ENCODE measurements around the gene ARHGAP6.

ARHGAP6 gene

DNA sequence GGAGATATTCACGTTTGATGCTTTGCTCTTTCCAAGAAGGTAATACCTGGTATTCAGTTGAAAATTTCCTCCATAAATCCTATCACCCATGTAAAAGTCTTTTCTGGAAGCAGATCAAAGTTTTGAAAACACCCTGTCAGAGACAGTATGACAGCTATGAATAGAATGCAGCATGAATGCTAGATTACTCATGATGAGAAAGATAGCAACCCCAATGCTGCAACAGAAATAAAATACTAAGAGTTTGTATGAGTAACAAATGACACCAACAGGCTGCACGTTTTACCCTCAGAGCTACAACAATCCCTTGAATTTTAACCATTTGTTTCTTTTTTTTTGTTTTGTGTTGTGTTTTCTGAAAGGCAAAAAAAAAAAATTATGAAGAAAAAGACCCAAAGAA, 108.6 kb downstream of the ARHGAP6 start:
- Histone ChIP-seq H3K4me3 (no peak overlapping the region), H3K27ac (no peak overlapping the region)
- no peak for DNase-seq (ENCODE audit: low spot score)
- TF ChIP-seq, protein P1, sequence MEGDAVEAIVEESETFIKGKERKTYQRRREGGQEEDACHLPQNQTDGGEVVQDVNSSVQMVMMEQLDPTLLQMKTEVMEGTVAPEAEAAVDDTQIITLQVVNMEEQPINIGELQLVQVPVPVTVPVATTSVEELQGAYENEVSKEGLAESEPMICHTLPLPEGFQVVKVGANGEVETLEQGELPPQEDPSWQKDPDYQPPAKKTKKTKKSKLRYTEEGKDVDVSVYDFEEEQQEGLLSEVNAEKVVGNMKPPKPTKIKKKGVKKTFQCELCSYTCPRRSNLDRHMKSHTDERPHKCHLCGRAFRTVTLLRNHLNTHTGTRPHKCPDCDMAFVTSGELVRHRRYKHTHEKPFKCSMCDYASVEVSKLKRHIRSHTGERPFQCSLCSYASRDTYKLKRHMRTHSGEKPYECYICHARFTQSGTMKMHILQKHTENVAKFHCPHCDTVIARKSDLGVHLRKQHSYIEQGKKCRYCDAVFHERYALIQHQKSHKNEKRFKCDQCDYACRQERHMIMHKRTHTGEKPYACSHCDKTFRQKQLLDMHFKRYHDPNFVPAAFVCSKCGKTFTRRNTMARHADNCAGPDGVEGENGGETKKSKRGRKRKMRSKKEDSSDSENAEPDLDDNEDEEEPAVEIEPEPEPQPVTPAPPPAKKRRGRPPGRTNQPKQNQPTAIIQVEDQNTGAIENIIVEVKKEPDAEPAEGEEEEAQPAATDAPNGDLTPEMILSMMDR (IDR thresholded peaks at IDR 0.05), result no peak

DNA sequence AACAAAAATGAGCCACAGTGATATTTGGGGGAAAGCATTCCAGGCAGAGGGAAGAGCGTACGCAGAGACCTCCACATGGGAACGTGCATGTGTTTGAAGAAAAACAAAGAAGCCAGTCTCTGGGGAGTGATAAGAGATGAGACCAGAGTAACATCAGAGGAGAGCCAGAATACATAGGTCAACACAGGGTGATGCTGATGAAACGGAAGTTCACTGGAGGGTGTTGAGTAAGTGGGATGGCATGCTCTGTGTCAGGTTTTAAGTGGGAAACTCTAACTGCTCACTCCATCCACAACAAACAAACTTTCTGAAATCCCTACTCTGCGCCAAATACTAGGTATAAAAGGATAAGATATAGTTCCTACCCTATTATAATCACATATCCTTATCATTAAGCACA, 110.0 kb downstream of the ARHGAP6 start:
- H3K27ac ChIP-seq, result no peak overlapping the region
- TF ChIP-seq, protein P1 (IDR thresholded peaks at IDR 0.05), result no peak
- DNase-seq (ENCODE audit: low spot score), result no peak

DNA sequence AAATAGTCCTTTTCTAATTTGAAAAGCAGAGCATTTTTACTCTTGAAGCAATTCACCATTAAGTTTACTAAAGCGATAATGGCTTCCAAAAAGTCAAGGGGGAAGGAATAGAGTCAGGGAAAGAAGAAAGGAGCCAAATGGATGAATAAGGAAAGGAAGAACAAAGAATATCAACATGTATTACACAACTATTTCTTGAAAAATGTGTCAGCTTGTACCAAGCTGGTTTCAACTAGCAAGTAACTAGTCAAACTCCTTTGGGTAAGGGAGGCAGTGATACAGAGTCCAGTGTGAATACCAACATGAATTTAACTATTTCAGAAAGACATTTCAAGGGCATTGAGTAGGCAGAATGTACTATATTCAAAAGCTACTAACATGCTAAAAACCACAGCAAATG, 112.1 kb downstream of the ARHGAP6 start:
- no peak overlapping the region for H3K27ac ChIP-seq
- no peak for DNase-seq (ENCODE audit: low spot score)
- TF ChIP-seq, protein P1 (IDR thresholded peaks at IDR 0.05), result no peak
- H3K4me3 ChIP-seq, result no peak overlapping the region

More for the DNA sequence above, 110.0 kb downstream of the ARHGAP6 start:
- no peak overlapping the region for H3K4me3 ChIP-seq

DNA sequence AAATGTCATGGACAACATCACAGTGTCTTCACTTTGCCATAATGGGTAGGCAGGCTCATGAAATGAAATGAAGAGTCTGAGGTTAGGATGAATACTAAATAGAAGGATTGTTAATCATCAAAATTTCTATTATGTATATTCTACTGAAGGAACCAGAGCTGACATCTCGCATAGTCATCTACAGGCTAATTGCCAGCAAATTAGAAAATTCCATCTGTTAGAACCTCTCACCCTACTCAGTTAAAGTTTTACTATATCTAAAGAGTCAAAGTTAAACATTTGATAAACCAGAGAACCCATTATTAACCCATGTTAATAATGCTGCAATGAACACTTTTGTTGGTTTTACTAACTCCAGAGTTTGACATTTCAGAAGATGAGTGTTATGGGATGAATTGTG, 114.6 kb downstream of the ARHGAP6 start:
- Histone ChIP-seq H3K27ac (no peak overlapping the region), H3K4me3 (no peak overlapping the region)
- TF ChIP-seq, protein P1 (IDR thresholded peaks at IDR 0.05), result no peak
- no peak for DNase-seq (ENCODE audit: low spot score)

DNA sequence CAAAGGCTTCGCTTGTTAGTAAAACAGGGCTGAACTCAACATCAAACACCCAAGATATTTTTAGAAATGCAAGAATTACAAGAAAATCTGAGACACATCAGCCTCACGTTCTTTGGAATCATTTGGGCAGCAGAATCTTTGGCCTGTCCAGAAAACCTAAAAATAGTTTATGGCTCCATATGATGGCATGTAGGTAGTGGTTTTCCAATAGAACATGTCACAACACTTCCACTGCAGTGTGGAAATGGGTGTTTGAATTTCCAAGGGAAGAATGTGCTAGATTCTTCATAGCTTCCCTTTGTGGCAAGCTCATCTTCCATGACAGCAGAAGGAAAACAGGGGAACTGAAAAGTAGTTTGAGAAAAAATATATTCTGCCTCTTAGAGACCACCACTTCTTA, 118.8 kb downstream of the ARHGAP6 start:
- no peak for DNase-seq (ENCODE audit: low spot score)
- TF ChIP-seq, protein P1 (IDR thresholded peaks at IDR 0.05), result no peak
- Histone ChIP-seq H3K27ac (no peak overlapping the region), H3K4me3 (no peak overlapping the region)

DNA sequence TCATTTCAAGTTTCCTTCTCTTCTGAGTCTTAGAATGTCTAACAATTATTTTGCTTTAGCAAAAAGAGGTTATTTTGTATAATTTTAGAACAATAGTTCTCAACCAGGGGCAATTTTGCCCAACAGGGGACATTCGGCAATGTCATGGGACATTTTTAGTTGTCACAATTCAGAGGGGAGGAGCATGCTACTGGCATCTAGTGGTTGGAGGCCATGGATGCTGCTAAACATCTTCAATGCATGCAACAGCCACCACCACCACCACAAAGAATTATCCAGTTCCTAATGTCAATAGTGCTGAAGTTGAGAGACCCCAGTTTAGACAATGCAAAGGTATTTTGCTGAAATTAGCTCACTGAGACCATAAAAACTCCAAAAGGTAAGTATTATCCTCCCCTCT, 122.5 kb downstream of the ARHGAP6 start:
- no peak for DNase-seq (ENCODE audit: low spot score)
- no peak overlapping the region for H3K4me3 ChIP-seq
- no peak overlapping the region for H3K27ac ChIP-seq
- TF ChIP-seq, protein P1 (IDR thresholded peaks at IDR 0.05), result no peak

DNA sequence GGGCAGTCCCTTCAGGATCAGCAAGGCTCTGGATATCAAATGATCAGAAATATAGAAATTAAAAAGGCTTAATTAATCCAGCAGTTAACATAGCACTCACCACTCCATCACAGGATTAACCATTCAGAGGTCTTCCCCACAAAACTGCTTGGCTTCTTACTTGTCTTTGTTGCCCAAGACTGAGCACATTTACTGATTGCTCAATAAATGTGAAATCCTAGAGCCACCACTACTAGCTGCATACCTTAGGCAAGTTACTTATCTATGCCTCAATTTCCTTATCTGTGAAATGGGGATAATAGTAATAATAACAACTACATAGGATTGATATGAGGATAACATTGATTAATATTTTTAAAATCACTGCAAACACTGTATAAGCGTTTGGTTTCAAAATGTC, 124.2 kb downstream of the ARHGAP6 start:
- TF ChIP-seq, protein P1 (IDR thresholded peaks at IDR 0.05), result no peak
- no peak overlapping the region for H3K27ac ChIP-seq
- no peak for DNase-seq (ENCODE audit: low spot score)
- no peak overlapping the region for H3K4me3 ChIP-seq
